ENCODE results near the gene IKBKG. TPM values are rescaled to one million over a fixed set of nuclear protein-coding genes. Genes with fewer than 3 reads are reported as not detected.
"Not testable (repeated sequence)": the region's sequence is repeated elsewhere in the genome, so short reads cannot be mapped to it uniquely, and the experiment has no call there.

IKBKG gene
- total RNA-seq (10 to 100 TPM; 28.1 to 38.7 TPM), polyA plus RNA-seq (ENCODE audit: insufficient read depth, low read depth, low replicate concordance) (27.9 TPM)
- long read RNA-seq, donor 1, transcript IKBKG-206 (10 exons, 2,299 nt), result major isoform, 16 of 16 reads
- long read RNA-seq, donor 1, partial matches to known transcripts, result 0 of 16 reads
- long read RNA-seq, donor 1, other reads (novel, unspliced or antisense), result 0 of 16 reads
- long read RNA-seq, donor 2, transcript IKBKG-206 (10 exons, 2,299 nt), result major isoform, 11 of 11 reads
- long read RNA-seq, donor 2, partial matches to known transcripts, result 0 of 11 reads
- long read RNA-seq, donor 2, other reads (novel, unspliced or antisense), result 0 of 11 reads

GRCh38 chrX:154547245-154548027 is at the start of gene IKBKG:
TSS of gene IKBKG (plus strand) at chrX:154547620. CDS start at chrX:154552003, 4,383 bp downstream.
- DNase-seq, result peak; percentile 92
- TF ChIP-seq CTCF (IDR thresholded peaks at IDR 0.05) (no peak), POLR2A (IDR thresholded peaks at IDR 0.05) (no peak)
- H3K4me3 ChIP-seq, result peak within 1 kb of the TSS; percentile 64 to 73
- no peaks in the 10 kb centered on the region for H3K9me3 ChIP-seq
- WGBS, 2 donors, result 2% methylated on average over 17 of the region's 69 CpGs; no CpG with 5 or more reads in 1 of the 2 donors
- intact Hi-C loops (cut with DNase I; ENCODE audit: low total_unique reads), result no loop called here
- peak within 1 kb of the TSS; percentile 74 to 80 for H3K27ac ChIP-seq
- H3K36me3 ChIP-seq (ENCODE audit: low read depth, missing control alignments), result no peaks in the 10 kb centered on the region
- H3K27me3 ChIP-seq, result no peaks in the 10 kb centered on the region
- peaks cover under 1% of the 10 kb centered on the region for H3K4me1 ChIP-seq

- H3K4me1 ChIP-seq; H3K4me3 ChIP-seq; H3K27me3 ChIP-seq; H3K36me3 ChIP-seq (ENCODE audit: low read depth, missing control alignments); intact Hi-C loops (cut with DNase I; ENCODE audit: low total_unique reads); H3K9me3 ChIP-seq; DNase-seq; H3K27ac ChIP-seq: not testable (repeated sequence)
- WGBS, 2 donors, result 91 to 92% methylated on average over 5 to 7 of the region's 7 CpGs
Observed at GRCh38 chrX:154501423-154501822, 46.0 kb upstream of the IKBKG start.

- no peaks in the 10 kb centered on the region for H3K36me3 ChIP-seq (ENCODE audit: low read depth, missing control alignments)
- WGBS, 2 donors, result 85 to 94% methylated on average over 8 of the region's 8 CpGs
Observed at GRCh38 chrX:154502098-154502497, 45.3 kb upstream of the IKBKG start.

GRCh38 chrX:154502989-154503388 is 44.4 kb upstream of the IKBKG start:
- DNase-seq, result no peak
- TF ChIP-seq POLR2A (IDR thresholded peaks at IDR 0.05), result no peak
- no peak for TF ChIP-seq CTCF (IDR thresholded peaks at IDR 0.05)
- Histone ChIP-seq H3K4me1 (no peaks in the 10 kb centered on the region), H3K27me3 (no peaks in the 10 kb centered on the region), H3K9me3 (no peaks in the 10 kb centered on the region), H3K36me3 (ENCODE audit: low read depth, missing control alignments) (no peaks in the 10 kb centered on the region), H3K4me3 (no peak overlapping the region), H3K27ac (no peak overlapping the region)
- intact Hi-C loops (cut with DNase I; ENCODE audit: low total_unique reads), result no loop called here
- WGBS, 2 donors, result 71 to 91% methylated on average over 3 of the region's 3 CpGs

More at GRCh38 chrX:154502098-154502497, 45.3 kb upstream of the IKBKG start:
- no peak overlapping the region for H3K4me3 ChIP-seq
- no peak for TF ChIP-seq POLR2A (IDR thresholded peaks at IDR 0.05)
- TF ChIP-seq CTCF (IDR thresholded peaks at IDR 0.05), result no peak
- H3K4me1 ChIP-seq, result no peaks in the 10 kb centered on the region
- H3K27me3 ChIP-seq, result no peaks in the 10 kb centered on the region
- intact Hi-C loops (cut with DNase I; ENCODE audit: low total_unique reads), result no loop called here
- no peaks in the 10 kb centered on the region for H3K9me3 ChIP-seq
- DNase-seq, result no peak
- no peak overlapping the region for H3K27ac ChIP-seq

- no peaks in the 10 kb centered on the region for H3K36me3 ChIP-seq (ENCODE audit: low read depth, missing control alignments)
- WGBS, 2 donors, result 80 to 84% methylated on average over 1 to 10 of the region's 12 CpGs
- H3K27me3 ChIP-seq, result no peaks in the 10 kb centered on the region
- no peaks in the 10 kb centered on the region for H3K4me1 ChIP-seq
- no peak for DNase-seq
- no peak overlapping the region for H3K4me3 ChIP-seq
- TF ChIP-seq CTCF (IDR thresholded peaks at IDR 0.05) (no peak), POLR2A (IDR thresholded peaks at IDR 0.05) (no peak)
- H3K9me3 ChIP-seq, result no peaks in the 10 kb centered on the region
- H3K27ac ChIP-seq, result no peak overlapping the region
- intact Hi-C loops (cut with DNase I; ENCODE audit: low total_unique reads), result no loop called here
Observed at GRCh38 chrX:154505734-154506133, 41.7 kb upstream of the IKBKG start.
